ENCODE results near the gene SUN2. TPM values are rescaled to one million over a fixed set of nuclear protein-coding genes. Genes with fewer than 3 reads are reported as not detected.

SUN2 gene
- total RNA-seq, 1 experiment from 2014 or later: 55.5 TPM

DNA sequence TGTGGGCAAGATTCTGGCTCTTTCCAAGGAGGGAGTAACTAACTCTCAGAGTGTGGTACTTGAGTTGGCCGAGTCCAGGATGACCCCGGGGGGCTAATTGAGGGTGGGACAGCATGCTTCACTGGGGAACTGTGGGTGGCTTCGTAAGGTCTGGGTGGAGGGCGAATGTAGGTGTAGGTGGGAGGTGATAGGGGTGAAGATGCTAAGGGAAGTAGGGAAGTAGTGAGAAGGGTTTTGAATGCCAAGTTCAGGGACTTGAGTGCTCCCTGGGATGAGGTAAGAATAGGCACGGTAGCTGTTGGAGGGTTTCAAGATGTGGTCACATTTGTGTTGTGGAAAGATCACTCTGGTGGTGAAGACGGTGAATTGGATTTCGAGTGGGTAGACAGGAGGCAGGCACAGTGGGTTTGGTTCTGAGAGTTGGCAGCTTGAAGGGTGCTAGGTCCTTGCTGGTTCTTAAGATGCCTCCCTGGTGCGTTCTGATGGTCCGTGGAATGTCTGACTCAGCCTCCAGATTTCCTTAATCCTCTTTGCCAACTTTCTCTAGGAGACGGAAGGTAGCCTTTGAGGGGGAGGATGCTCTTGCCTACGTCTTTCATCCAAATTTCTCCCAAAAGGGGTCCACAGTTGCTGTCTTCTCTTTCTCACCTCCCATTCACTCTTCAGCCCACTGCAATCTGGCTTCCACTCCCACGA is 40.6 kb upstream of the SUN2 start:
- POLR2A ChIA-PET (ENCODE audit: unreplicated experiment): no interaction called here
- Histone ChIP-seq H3K27me3 (ENCODE audit: low read length) (peaks cover 4% of the 10 kb centered on the region; the same call in 1 of the 2 replicates), H3F3A (ENCODE audit: low read length, unreplicated experiment) (no peaks in the 10 kb centered on the region), H3K4me1 (ENCODE audit: insufficient read depth, low read length) (peaks cover 14% of the 10 kb centered on the region), H3K36me3 (ENCODE audit: low read depth, low read length) (no peaks in the 10 kb centered on the region), H3K9ac (ENCODE audit: low read length) (no peak overlapping the region), H3K79me2 (ENCODE audit: low read length) (peaks cover 6% of the 10 kb centered on the region), H3K9me3 (ENCODE audit: low read length) (no peaks in the 10 kb centered on the region), H3K4me3 (ENCODE audit: low read length) (no peak overlapping the region), H3K9me2 (replicated peaks; ENCODE audit: low read length) (no peaks in the 10 kb centered on the region), H3K4me2 (ENCODE audit: low read length) (no peak overlapping the region), H4K20me1 (ENCODE audit: low read length) (no peaks in the 10 kb centered on the region), H2AFZ (ENCODE audit: low read length) (no peak overlapping the region), H3K27ac (ENCODE audit: low read length) (no peak overlapping the region)
- no peak for DNase-seq
- TF ChIP-seq, protein P1, sequence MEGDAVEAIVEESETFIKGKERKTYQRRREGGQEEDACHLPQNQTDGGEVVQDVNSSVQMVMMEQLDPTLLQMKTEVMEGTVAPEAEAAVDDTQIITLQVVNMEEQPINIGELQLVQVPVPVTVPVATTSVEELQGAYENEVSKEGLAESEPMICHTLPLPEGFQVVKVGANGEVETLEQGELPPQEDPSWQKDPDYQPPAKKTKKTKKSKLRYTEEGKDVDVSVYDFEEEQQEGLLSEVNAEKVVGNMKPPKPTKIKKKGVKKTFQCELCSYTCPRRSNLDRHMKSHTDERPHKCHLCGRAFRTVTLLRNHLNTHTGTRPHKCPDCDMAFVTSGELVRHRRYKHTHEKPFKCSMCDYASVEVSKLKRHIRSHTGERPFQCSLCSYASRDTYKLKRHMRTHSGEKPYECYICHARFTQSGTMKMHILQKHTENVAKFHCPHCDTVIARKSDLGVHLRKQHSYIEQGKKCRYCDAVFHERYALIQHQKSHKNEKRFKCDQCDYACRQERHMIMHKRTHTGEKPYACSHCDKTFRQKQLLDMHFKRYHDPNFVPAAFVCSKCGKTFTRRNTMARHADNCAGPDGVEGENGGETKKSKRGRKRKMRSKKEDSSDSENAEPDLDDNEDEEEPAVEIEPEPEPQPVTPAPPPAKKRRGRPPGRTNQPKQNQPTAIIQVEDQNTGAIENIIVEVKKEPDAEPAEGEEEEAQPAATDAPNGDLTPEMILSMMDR (conservative IDR thresholded peaks at IDR 0.05; ENCODE audit: low read depth, low read length): no peak
- no peak for TF ChIP-seq EZH2phosphoT487 (IDR thresholded peaks at IDR 0.05; ENCODE audit: borderline replicate concordance, low read length)
- no peak for TF ChIP-seq EZH2 (IDR thresholded peaks at IDR 0.05; ENCODE audit: low read length, unreplicated experiment)
- intact Hi-C loops (cut with micrococcal nuclease): no loop called here
- no TSS peak for BruUV-seq (replicated peaks)
- CTCF ChIA-PET: no interaction called here
- ATAC-seq: no peak

DNA sequence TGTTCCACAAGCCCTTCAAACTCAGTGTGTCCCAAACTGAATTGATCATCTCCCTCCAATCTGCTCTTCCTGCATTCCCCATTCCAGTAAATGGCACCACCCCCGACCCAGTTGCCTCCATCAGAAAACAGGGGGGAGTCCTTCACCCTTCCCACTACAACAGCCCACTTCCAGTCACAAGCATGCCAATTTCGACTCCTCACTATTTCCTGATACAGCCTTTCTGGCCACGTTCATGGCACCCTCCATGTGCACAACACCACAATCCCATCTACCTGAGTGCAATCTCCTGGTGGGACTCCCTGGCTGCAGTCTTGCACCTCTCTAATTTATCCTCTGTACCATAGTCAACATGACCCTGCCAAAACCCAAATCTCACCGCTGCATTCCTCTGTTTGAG is 39.8 kb upstream of the SUN2 start:
- CTCF ChIA-PET: no interaction called here
- TF ChIP-seq EZH2phosphoT487 (IDR thresholded peaks at IDR 0.05; ENCODE audit: borderline replicate concordance, low read length) (no peak), EZH2 (IDR thresholded peaks at IDR 0.05; ENCODE audit: low read length, unreplicated experiment) (no peak)
- TF ChIP-seq, protein P1 (conservative IDR thresholded peaks at IDR 0.05; ENCODE audit: low read depth, low read length): no peak
- POLR2A ChIA-PET (ENCODE audit: unreplicated experiment): no interaction called here
- H4K20me1 ChIP-seq (ENCODE audit: low read length): no peaks in the 10 kb centered on the region
- peaks cover 6% of the 10 kb centered on the region for H3K79me2 ChIP-seq (ENCODE audit: low read length)
- H3K9ac ChIP-seq (ENCODE audit: low read length): no peak overlapping the region
- H3K9me3 ChIP-seq (ENCODE audit: low read length): no peaks in the 10 kb centered on the region
- no peak overlapping the region for H2AFZ ChIP-seq (ENCODE audit: low read length)
- no peak overlapping the region for H3K4me2 ChIP-seq (ENCODE audit: low read length)
- no peak overlapping the region for H3K4me3 ChIP-seq (ENCODE audit: low read length)
- intact Hi-C loops (cut with micrococcal nuclease): no loop called here
- no peaks in the 10 kb centered on the region for H3K36me3 ChIP-seq (ENCODE audit: low read depth, low read length)
- H3K27ac ChIP-seq (ENCODE audit: low read length): no peak overlapping the region
- ATAC-seq (no peak), DNase-seq (no peak)
- H3K27me3 ChIP-seq (ENCODE audit: low read length): peaks cover 4% of the 10 kb centered on the region; the same call in 1 of the 2 replicates
- no peaks in the 10 kb centered on the region for H3K9me2 ChIP-seq (replicated peaks; ENCODE audit: low read length)
- H3F3A ChIP-seq (ENCODE audit: low read length, unreplicated experiment): no peaks in the 10 kb centered on the region
- no TSS peak for BruUV-seq (replicated peaks)
- H3K4me1 ChIP-seq (ENCODE audit: insufficient read depth, low read length): peaks cover 14% of the 10 kb centered on the region

All from PC-3 (cell line).